H1 (cell line): ENCODE results near the gene SERPINF2. TPM values are rescaled to one million over a fixed set of nuclear protein-coding genes. Genes with fewer than 3 reads are reported as not detected.

Experiments
- CTCF ChIA-PET: fragments of 300-600 bp; sonication (Branson Sonifier 250); formaldehyde crosslinking; loops from one replicate; lab custom pipeline; 2021; ENCODE audit not compliant: partially characterized antibody; lab: Charles Lee
- POLR2A ChIA-PET: fragments of 300-600 bp; sonication (Branson Sonifier 250); formaldehyde crosslinking; loops from one replicate; lab custom pipeline; 2021; ENCODE audit warnings: inconsistent platforms; ENCODE audit not compliant: partially characterized antibody; lab: Charles Lee
- DNase-seq, 2 experiments: peaks; one replicate each; pipeline versions ENCODE4 v3.0.0 to v3.0.0-alpha.2; 2010 to 2022; ENCODE audit warnings: low spot score in 2 of 2, low read depth in 1 of 2, mixed read lengths in 1 of 2
- FAIRE-seq: peaks from 2 replicates; lab custom pipeline; 2011; peaks lifted over from hg19 to GRCh38; lab: Jason Lieb, UNC
- H2AFZ ChIP-seq: 2 replicates; pipeline ENCODE4 v1.8.1; 2012; ENCODE audit warnings: low read length, inconsistent platforms
- H2AK5ac ChIP-seq: 2 replicates; pipeline ENCODE4 v1.6.1; 2013; ENCODE audit warnings: low read depth, low read length
- H2BK120ac ChIP-seq: replicated peaks from 2 replicates; pipeline ENCODE3; 2013; ENCODE audit warnings: low read depth, low read length, inconsistent platforms
- H2BK12ac ChIP-seq: 2 replicates; pipeline ENCODE4 v1.6.1; 2013; ENCODE audit warnings: low read depth, low read length
- H2BK15ac ChIP-seq: 2 replicates; pipeline ENCODE4 v1.6.1; 2013; ENCODE audit warnings: low read length
- H2BK20ac ChIP-seq: 2 replicates; pipeline ENCODE4 v1.6.1; 2013; ENCODE audit warnings: low read length
- H2BK5ac ChIP-seq: 2 replicates; pipeline ENCODE4 v1.6.1; 2013; ENCODE audit warnings: low read depth, low read length
- H3K14ac ChIP-seq: 2 replicates; pipeline ENCODE4 v1.6.1; 2013; ENCODE audit warnings: inconsistent platforms; ENCODE audit not compliant: insufficient read length
- H3K18ac ChIP-seq: 2 replicates; pipeline ENCODE4 v1.6.1; 2013; ENCODE audit warnings: low read length; ENCODE audit errors: extremely low read depth
- H3K23ac ChIP-seq: 2 replicates; pipeline ENCODE4 v1.6.1; 2013; ENCODE audit warnings: inconsistent platforms; ENCODE audit not compliant: insufficient read length
- H3K23me2 ChIP-seq: 2 replicates; pipeline ENCODE4 v1.6.1; 2013; ENCODE audit warnings: low read depth, low read length
- H3K27ac ChIP-seq: 2 replicates; pipeline ENCODE4 v1.6.1; 2011; ENCODE audit warnings: low read depth, low read length, inconsistent platforms
- H3K27me3 ChIP-seq, 4 experiments: replicated peaks in 1 of 4; 1 replicate in 1 of 4; 2 replicates in 3 of 4; pipeline versions ENCODE4 v1.6.1 to v1.8.1; 2011 to 2013; ENCODE audit warnings: low read length in 3 of 4, mild to moderate bottlenecking in 3 of 4, inconsistent platforms in 2 of 4, mixed read lengths in 2 of 4, moderate library complexity in 1 of 4; ENCODE audit not compliant: control insufficient read depth in 3 of 4, insufficient read depth in 3 of 4; ENCODE audit errors: extremely low read depth in 1 of 4
- H3K36me3 ChIP-seq, 4 experiments: 2 replicates each; pipeline versions ENCODE4 v1.6.1 to v1.8.1; 2011 to 2013; ENCODE audit warnings: mild to moderate bottlenecking in 4 of 4, low read length in 3 of 4, moderate library complexity in 2 of 4, control low read depth in 1 of 4, inconsistent platforms in 1 of 4; ENCODE audit not compliant: insufficient read depth in 4 of 4, control insufficient read depth in 2 of 4
- H3K4ac ChIP-seq: replicated peaks from 2 replicates; pipeline ENCODE3; 2013; ENCODE audit warnings: low read length, low read depth, mixed read lengths, inconsistent platforms; ENCODE audit not compliant: insufficient read length
- H3K4me1 ChIP-seq, 4 experiments: replicated peaks in 1 of 4; 1 replicate in 1 of 4; 2 replicates in 3 of 4; pipeline versions ENCODE4 v1.6.1 to v1.8.1; 2011 to 2013; ENCODE audit warnings: low read length in 3 of 4, inconsistent platforms in 2 of 4, mixed read lengths in 1 of 4; ENCODE audit not compliant: insufficient read depth in 4 of 4, control insufficient read depth in 3 of 4
- H3K4me2 ChIP-seq, 2 experiments: 2 replicates each; pipeline versions ENCODE4 v1.6.1 to v1.8.1; 2011 to 2013; ENCODE audit warnings: low read depth in 2 of 2, low read length in 2 of 2, control low read depth in 1 of 2, inconsistent platforms in 1 of 2, mild to moderate bottlenecking in 1 of 2; ENCODE audit not compliant: insufficient read depth in 1 of 2
- H3K4me3 ChIP-seq, 4 experiments: fragments of 200-600, 300-600 bp in 1 of 4; sonication (generic), shearing (Covaris generic), sonication (Bioruptor Twin) in 1 of 4; 2 replicates each; pipeline versions ENCODE4 v1.5.1 to v1.8.1; 2011 to 2016; ENCODE audit warnings: low read length in 4 of 4, low read depth in 3 of 4, control low read depth in 2 of 4, inconsistent platforms in 2 of 4, mild to moderate bottlenecking in 2 of 4, mixed read lengths in 1 of 4, moderate library complexity in 1 of 4; ENCODE audit not compliant: insufficient read depth in 2 of 4; ENCODE audit errors: extremely low read depth in 1 of 4
- H3K56ac ChIP-seq: replicated peaks from 2 replicates; pipeline ENCODE3; 2013; ENCODE audit warnings: low read depth, mild to moderate bottlenecking, mixed read lengths, low read length, inconsistent platforms; ENCODE audit not compliant: insufficient read length
- H3K79me1 ChIP-seq: 2 replicates; pipeline ENCODE4 v1.6.1; 2013; ENCODE audit warnings: low read depth, low read length, control low read depth
- H3K79me2 ChIP-seq, 2 experiments: 2 replicates each; pipeline versions ENCODE4 v1.6.1 to v1.8.1; 2012 to 2013; ENCODE audit warnings: low read length in 2 of 2, mild to moderate bottlenecking in 2 of 2, inconsistent platforms in 1 of 2; ENCODE audit not compliant: insufficient read depth in 2 of 2, control insufficient read depth in 1 of 2
- H3K9ac ChIP-seq, 4 experiments: replicated peaks in 1 of 4; 1 replicate in 1 of 4; 2 replicates in 3 of 4; pipeline versions ENCODE4 v1.6.1 to v1.8.1; 2011 to 2013; ENCODE audit warnings: low read depth in 3 of 4, low read length in 3 of 4, control low read depth in 2 of 4, mild to moderate bottlenecking in 2 of 4, moderate library complexity in 2 of 4, inconsistent platforms in 1 of 4; ENCODE audit errors: extremely low read depth in 1 of 4
- H3K9me3 ChIP-seq, 2 experiments: 2 replicates each; pipeline versions ENCODE4 v1.6.1 to v1.8.1; 2012 to 2013; ENCODE audit warnings: mild to moderate bottlenecking in 2 of 2, moderate library complexity in 2 of 2, control low read depth in 1 of 2, inconsistent platforms in 1 of 2, low read depth in 1 of 2, low read length in 1 of 2, mixed read lengths in 1 of 2; ENCODE audit not compliant: insufficient read depth in 2 of 2
- H4K20me1 ChIP-seq, 2 experiments: replicated peaks in 1 of 2; 2 replicates each; pipeline versions ENCODE3 to v1.8.1; 2011 to 2013; ENCODE audit warnings: inconsistent platforms in 2 of 2, low read length in 2 of 2, mild to moderate bottlenecking in 1 of 2; ENCODE audit not compliant: insufficient read depth in 2 of 2, control insufficient read depth in 1 of 2
- H4K5ac ChIP-seq: 2 replicates; pipeline ENCODE4 v1.6.1; 2013; ENCODE audit warnings: low read length, low read depth, mixed read lengths, inconsistent platforms; ENCODE audit not compliant: insufficient read length
- H4K8ac ChIP-seq: 2 replicates; pipeline ENCODE4 v1.8.0; 2013; ENCODE audit warnings: mild to moderate bottlenecking, moderate library complexity, low read length, inconsistent platforms; ENCODE audit not compliant: insufficient read depth; ENCODE audit errors: extremely low read depth
- H4K91ac ChIP-seq: replicated peaks from 2 replicates; pipeline ENCODE3; 2013; ENCODE audit warnings: low read length, mixed read lengths, inconsistent platforms; ENCODE audit not compliant: insufficient read length
- CREB1 ChIP-seq: IDR thresholded peaks from 2 replicates; pipeline ENCODE4 v1.6.1; 2012; ENCODE audit warnings: inconsistent platforms
- EZH2 ChIP-seq: fragments of 200-600 bp; sonication (generic); IDR thresholded peaks from 2 replicates; pipeline ENCODE4 v1.7.1; 2012; ENCODE audit warnings: low read depth, mild to moderate bottlenecking, moderate library complexity, low read length, inconsistent platforms; ENCODE audit not compliant: severe bottlenecking
- RXRA ChIP-seq: IDR thresholded peaks from 2 replicates; pipeline ENCODE4 v1.6.1; 2011; ENCODE audit warnings: low read depth, mild to moderate bottlenecking, low read length, moderate library complexity; ENCODE audit not compliant: insufficient read depth
- SP4 ChIP-seq: IDR thresholded peaks from 2 replicates; pipeline ENCODE4 v1.6.1; 2012; ENCODE audit warnings: low read length, inconsistent platforms
- WGBS, 2 experiments: shearing (Covaris generic) in 1 of 2; methylation state at CpG; one replicate each; pipeline versions ENCODE4 v1.1.6 to v1.1.7; 2013 to 2015; ENCODE audit warnings: low lambda C conversion rate in 2 of 2, mixed read lengths in 2 of 2, inconsistent platforms in 1 of 2, low coverage in 1 of 2, missing lambda C conversion rate in 1 of 2; ENCODE audit not compliant: insufficient replicate concordance in 2 of 2, insufficient coverage in 1 of 2, insufficient read length in 1 of 2; ENCODE audit errors: extremely low coverage in 1 of 2, missing lambda C conversion rate in 1 of 2; 5-methylcytosine and 5-hydroxymethylcytosine counted together
- polyA plus RNA-seq, 7 experiments: library from polyadenylated mRNA; depleted of rRNA in 3 of 7; stranded (reverse) in 5 of 7; unstranded in 2 of 7; fragments of >200 nt in 5 of 7; fragments of 200-250 nt in 2 of 7; gene quantifications; 1 replicate in 5 of 7; 2 replicates in 1 of 7; 4 replicates in 1 of 7; pipeline versions ENCODE4 v1.2.1 to v1.2.3, GENCODE V29; 2011 to 2013; ENCODE audit warnings: missing spikeins in 2 of 7, mixed read lengths in 2 of 7
- total RNA-seq: library from RNA; stranded (reverse); fragmentation: NEBNext Ultra II Directional; extraction: Animal tissue kit (Norgen Biotek cat#: 25700); gene quantifications from 2 replicates; pipeline ENCODE4 v1.2.1, GENCODE V29; 2021

The SERPINF2 gene
- total and polyA plus RNA-seq, 2 of the 8 experiments (the other 6 are each of a cell fraction or from before 2014, with no cell fraction given): 1.8 to 3.2 TPM

- H2BK20ac ChIP-seq: no peak overlapping the region
- no peak overlapping the region for H3K23ac ChIP-seq
- H3K23me2 ChIP-seq: no peaks in the 10 kb centered on the region
- H3K36me3 ChIP-seq: no peaks in the 10 kb centered on the region
- POLR2A ChIA-PET: interaction anchor here (0.6 to 5.2 kb wide), 8 partner anchors 8 to 213 kb away, joined by 3 to 30 read pairs (median 4); partner anchors contain the start of genes SERPINF1 and SERPINF2
- no peak overlapping the region for H2BK5ac ChIP-seq
- TF ChIP-seq SP4 (no peak), CREB1 (no peak), RXRA (no peak), EZH2 (no peak)
- TF ChIP-seq, all 59 proteins: peak for 0
- Histone ChIP-seq H3K9me3 (no peaks in the 10 kb centered on the region), H3K18ac (peak overlapping the region; percentile 62), H3K4me3 (no peak overlapping the region), H3K56ac (no peak overlapping the region), H3K27ac (no peak overlapping the region), H4K91ac (no peak overlapping the region), H3K4me2 (no peak overlapping the region), H3K79me2 (no peaks in the 10 kb centered on the region), H2AK5ac (no peak overlapping the region), H2BK120ac (no peak overlapping the region), H4K5ac (no peak overlapping the region), H3K27me3 (no peaks in the 10 kb centered on the region), H4K20me1 (no peaks in the 10 kb centered on the region), H3K79me1 (no peaks in the 10 kb centered on the region), H3K4me1 (peaks cover 0 to 16% (median 11%) of the 10 kb centered on the region in 4 experiments; a peak in 6 of 7 replicates), H2AFZ (no peak overlapping the region), H3K4ac (no peak overlapping the region), H2BK12ac (peak overlapping the region; percentile 75; the same call in 1 of the 2 replicates), H3K14ac (no peak overlapping the region), H2BK15ac (peak overlapping the region; percentile 40; the same call in 1 of the 2 replicates), H4K8ac (peak overlapping the region; percentile 90; the same call in 1 of the 2 replicates), H3K9ac (no peak overlapping the region)
- CTCF ChIA-PET: interaction anchor here (0.6 to 6.8 kb wide), 9 partner anchors 8 to 63 kb away, joined by 3 to 48 read pairs (median 10); partner anchors contain the start of genes SERPINF1 and WDR81
- FAIRE-seq: no peak
- WGBS, 2 experiments: 90% methylated on average over 23 of the region's 23 CpGs; no CpG with 5 or more reads in 1 of the 2 experiments
- DNase-seq: no peak
Measured at GRCh38 chr17:1753767-1754429, 11.2 kb downstream of the SERPINF2 start.
